H1 (cell line): ENCODE measurements around the gene A4GALT.

ENCODE experiments used
- CBX8 ChIP-seq: fragments of 300-800, 300-1000 bp; sonication (generic); IDR thresholded peaks from 2 replicates; pipeline ENCODE4 v1.7.1; 2016; ENCODE audit warnings: low read depth, low read length, borderline replicate concordance
- CHD1 ChIP-seq: IDR thresholded peaks from 2 replicates; pipeline ENCODE4 v1.6.1; 2012; ENCODE audit warnings: low read depth, low read length, improper control_type of control experiment
- CHD2 ChIP-seq: IDR thresholded peaks from 2 replicates; pipeline ENCODE4 v1.6.1; 2012; ENCODE audit warnings: low read length, improper control_type of control experiment
- CTCF ChIP-seq, 3 experiments: IDR thresholded peaks; 1 replicate in 2 of 3; 2 replicates in 1 of 3; pipeline versions ENCODE4 v1.5.1 to v1.6.1; 2011; ENCODE audit warnings: low read length in 3 of 3, mild to moderate bottlenecking in 3 of 3, inconsistent platforms in 2 of 3, low read depth in 1 of 3, moderate library complexity in 1 of 3; ENCODE audit not compliant: insufficient read depth in 1 of 3; ENCODE audit errors: control extremely low read depth in 1 of 3
- E2F6 ChIP-seq: IDR thresholded peaks from 2 replicates; pipeline ENCODE4 v1.6.1; 2012; ENCODE audit warnings: inconsistent platforms
- EZH2 ChIP-seq: fragments of 200-600 bp; sonication (generic); IDR thresholded peaks from 2 replicates; pipeline ENCODE4 v1.7.1; 2012; ENCODE audit warnings: low read depth, mild to moderate bottlenecking, moderate library complexity, low read length, inconsistent platforms; ENCODE audit not compliant: severe bottlenecking
- HDAC2 ChIP-seq, 2 experiments: fragments of 300-600 bp in 1 of 2; sonication (generic) in 1 of 2; IDR thresholded peaks; 2 replicates each; pipeline ENCODE4 v1.6.1; 2011 to 2012; ENCODE audit warnings: low read depth in 2 of 2, low read length in 2 of 2, mild to moderate bottlenecking in 2 of 2, moderate library complexity in 2 of 2, borderline replicate concordance in 1 of 2, inconsistent platforms in 1 of 2
- JUND ChIP-seq: IDR thresholded peaks from 2 replicates; pipeline ENCODE4 v1.6.1; 2011; ENCODE audit warnings: mild to moderate bottlenecking, improper control_type of control experiment, low read length
- MAFK ChIP-seq: IDR thresholded peaks from 2 replicates; pipeline ENCODE4 v1.6.1; 2012; ENCODE audit warnings: low read depth, mild to moderate bottlenecking, improper control_type of control experiment, low read length
- TAF1 ChIP-seq: IDR thresholded peaks from 2 replicates; pipeline ENCODE4 v1.6.1; 2011; ENCODE audit warnings: mild to moderate bottlenecking, low read depth, low read length
- ZNF274 ChIP-seq: IDR thresholded peaks from 2 replicates; pipeline ENCODE4 v1.7.0; 2012; ENCODE audit warnings: low read length, borderline replicate concordance; ENCODE audit errors: extremely low read depth
- TF ChIP-seq, protein P1 (sequence below): IDR thresholded peaks from 2 replicates; pipeline ENCODE4 v1.6.1; 2012; ENCODE audit warnings: inconsistent platforms
- TF ChIP-seq, protein P2 (sequence below): IDR thresholded peaks from 2 replicates; pipeline ENCODE4 v1.6.1; 2011; ENCODE audit warnings: low read length, improper control_type of control experiment

- TF ChIP-seq CTCF (IDR thresholded peaks at IDR 0.05; ENCODE audit: control extremely low read depth in 1 of 3, insufficient read depth in 1 of 3, low read depth in 1 of 3, low read length in 3 of 3) (no peak), CHD2 (no peak), MAFK (no peak), ZNF274 (no peak), TAF1 (no peak), EZH2 (no peak), CBX8 (no peak), HDAC2 (IDR thresholded peaks at IDR 0.05; ENCODE audit: borderline replicate concordance in 1 of 2, low read depth in 2 of 2, low read length in 2 of 2) (no peak), CHD1 (no peak), E2F6 (no peak), JUND (no peak)
- TF ChIP-seq, protein P1, sequence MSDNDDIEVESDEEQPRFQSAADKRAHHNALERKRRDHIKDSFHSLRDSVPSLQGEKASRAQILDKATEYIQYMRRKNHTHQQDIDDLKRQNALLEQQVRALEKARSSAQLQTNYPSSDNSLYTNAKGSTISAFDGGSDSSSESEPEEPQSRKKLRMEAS = no peak
- TF ChIP-seq, protein P2, sequence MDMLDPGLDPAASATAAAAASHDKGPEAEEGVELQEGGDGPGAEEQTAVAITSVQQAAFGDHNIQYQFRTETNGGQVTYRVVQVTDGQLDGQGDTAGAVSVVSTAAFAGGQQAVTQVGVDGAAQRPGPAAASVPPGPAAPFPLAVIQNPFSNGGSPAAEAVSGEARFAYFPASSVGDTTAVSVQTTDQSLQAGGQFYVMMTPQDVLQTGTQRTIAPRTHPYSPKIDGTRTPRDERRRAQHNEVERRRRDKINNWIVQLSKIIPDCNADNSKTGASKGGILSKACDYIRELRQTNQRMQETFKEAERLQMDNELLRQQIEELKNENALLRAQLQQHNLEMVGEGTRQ = no peak
These were observed 9.4 kb downstream of the A4GALT start for GRCh38 chr22:42711281-42711731.
